HG02571 (cell line): ENCODE data around the gene ATAD3C.
"Not testable (repeated sequence)": the region's sequence is repeated elsewhere in the genome, so short reads cannot be mapped to it uniquely, and the experiment has no call there.

Experiments used
- ATAC-seq: cut with Tn5 transposase; IDR thresholded peaks from one replicate; pipeline ENCODE4 v1.9.1; 2021; ENCODE audit warnings: mild to moderate bottlenecking, moderate library complexity; ENCODE audit not compliant: unreplicated experiment

The ATAD3C gene

DNA sequence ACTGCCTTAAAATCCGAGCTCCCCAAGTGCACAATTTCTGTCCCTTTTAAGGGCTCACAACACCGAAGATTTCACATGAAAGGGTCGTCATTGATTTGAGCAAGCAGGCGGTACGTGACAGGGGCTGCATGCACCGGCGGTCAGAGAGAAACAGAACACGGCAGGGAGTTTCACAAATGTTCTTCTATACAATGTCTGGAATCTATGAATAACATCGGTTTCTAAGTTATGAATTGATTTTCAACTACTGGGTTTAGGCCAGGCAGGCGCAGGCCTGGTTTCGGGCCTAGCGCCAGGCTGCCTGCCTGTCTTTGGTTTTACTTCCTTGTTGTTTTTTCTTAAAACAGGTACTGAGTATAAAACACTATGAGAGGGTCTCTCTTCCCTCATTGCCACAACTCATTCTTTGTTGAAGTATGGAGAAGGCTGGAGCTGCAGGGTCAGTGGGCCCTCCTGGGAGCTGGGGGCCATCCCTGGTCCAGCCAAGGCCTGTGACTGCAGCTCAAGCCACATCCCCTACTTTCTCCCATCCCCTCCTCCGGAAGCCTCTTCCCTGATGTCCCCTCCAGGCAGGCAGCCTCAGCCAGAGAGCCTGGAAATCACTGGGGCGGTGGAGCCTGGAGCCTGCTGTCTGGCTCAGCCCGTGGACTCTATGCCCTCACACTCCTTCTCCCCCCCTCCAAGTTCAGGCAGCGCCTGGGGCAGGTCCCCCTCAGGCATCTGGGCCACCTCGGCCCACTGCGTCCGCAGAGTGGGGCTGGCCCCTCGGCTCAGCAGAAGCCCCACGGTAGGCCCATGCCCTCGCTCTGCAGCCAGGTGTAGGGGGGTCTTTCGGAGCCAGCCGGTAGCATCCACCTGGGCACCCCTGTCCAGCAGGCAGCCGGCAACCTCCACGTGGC lies 30.8 kb upstream of the ATAD3C start:
- ATAC-seq: no peak

DNA sequence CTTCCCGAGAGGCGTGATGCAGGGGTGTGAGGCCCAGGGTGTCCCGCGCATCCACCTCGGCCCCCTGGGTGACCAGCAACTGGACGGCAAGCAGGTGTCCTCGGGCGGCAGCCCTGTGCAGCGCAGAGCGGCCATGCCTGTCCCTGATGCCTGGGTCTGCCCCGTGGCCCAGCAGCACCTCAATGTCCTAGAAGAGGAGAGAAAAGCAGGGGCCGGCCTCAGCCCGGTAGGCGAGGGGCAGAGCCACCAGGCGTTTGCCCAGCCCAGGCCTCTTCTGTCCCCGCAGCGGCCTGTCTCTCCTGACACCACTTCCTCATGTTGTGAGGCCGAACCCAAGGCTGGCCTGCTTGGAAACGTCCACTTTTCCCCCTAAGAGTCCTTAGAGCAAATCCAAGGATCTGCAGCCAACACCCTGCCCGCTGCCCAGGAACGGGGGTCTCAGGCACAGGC lies 30.1 kb upstream of the ATAD3C start:
- no peak for ATAC-seq

DNA sequence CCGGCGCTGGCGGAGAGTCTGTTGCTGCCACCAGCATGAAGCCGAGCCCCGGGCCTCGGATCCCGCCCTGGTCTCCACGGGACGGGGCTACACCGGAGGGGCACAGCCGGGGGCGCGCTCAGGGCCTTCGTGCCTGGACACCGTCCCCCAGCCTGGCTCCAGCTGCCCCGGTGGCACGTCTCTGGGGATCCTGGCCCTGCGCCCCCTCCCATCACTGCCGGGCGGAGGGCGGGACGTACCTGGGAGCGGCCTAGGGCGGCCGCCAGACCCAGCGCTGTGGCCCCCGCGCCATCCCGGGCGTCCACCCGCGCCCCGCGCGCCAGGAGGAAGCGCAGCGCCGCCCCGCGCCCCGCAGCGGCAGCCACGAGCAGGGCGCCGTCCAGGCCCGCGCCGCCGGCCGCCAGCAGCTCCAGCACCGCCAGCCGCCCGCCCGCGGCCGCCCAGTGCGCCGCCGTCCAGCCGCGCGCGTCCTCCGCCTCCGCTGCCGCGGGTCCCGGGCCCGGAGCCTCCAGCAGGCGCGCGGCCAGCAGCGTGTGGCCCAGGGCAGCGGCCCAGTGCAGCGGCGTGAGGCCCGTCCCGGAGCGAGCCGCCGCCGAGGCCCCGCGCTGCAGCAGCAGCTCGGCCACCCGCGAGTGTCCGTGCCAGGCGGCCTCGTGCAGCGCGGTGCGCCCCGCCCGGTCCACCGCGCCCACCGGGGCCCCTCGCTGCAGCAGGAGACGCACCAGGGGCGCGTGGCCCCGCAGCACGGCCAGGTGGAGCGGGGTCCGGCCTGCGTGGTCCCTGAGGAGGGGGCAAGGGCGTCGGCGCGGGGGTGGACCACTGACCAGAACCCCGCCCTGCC lies 29.5 kb upstream of the ATAD3C start:
- ATAC-seq: no peak

DNA sequence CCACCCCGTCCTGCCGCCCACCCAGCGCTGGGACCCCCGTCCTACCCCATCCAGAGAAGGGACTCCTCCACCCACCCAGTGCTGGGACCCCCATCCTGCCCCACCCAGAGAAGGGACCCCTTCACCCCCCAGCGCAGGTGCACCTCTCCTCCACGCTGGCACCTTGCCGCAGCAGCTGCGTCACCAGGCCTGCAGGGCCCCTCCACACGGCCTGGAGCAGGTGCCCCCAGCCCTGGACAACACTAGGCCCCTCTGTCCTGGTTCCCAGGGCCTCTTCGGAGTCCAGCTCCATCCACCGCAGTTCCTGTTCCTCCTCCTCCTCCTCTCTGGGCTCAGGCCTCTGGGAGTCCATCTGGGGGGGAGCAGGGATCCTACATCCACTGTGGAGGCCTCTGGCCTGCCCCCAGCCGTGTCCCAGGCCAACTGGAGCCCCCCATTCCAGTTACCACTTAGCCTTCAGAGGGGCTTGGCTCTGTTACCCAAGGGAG lies 28.8 kb upstream of the ATAD3C start:
- ATAC-seq: no peak

DNA sequence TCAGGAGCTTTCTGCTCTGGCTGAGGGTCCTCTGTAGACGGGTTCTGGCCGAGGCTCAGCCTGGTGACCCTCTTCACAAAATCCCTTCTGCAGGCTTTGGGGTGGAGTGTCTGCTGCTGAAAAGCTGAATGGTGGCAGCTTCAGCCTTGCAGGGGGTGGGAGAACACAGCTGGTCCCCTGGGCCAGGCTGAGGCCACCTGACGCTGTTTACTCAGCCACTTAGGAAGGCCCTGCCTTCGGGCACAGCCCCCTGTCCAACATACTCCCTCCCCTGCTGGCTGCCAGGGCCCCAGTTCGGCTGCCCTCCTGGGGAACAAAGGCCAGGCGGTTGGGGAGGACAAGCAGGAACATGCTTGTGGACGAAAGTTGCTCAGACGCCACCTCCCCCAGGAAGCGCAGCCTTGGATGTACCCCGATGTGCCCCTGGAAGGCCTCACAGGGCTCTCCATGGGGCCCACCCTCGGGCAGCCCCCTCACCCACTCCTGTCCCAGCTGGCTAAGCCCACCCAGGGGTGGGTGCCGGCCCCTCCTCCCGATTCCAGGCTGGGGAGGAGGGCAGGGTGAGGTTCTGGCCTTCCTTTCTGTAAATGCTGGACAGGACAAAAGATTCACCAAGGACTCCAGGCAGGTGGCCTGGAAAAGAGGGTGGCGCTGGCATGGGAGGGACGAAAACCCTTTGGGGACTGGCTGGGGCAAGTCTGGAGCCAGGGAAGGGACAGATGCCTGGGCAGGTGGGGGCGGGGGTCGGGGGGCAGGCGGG lies 28.2 kb upstream of the ATAD3C start, which contains the start of gene ANKRD65:
Gene ANKRD65 (minus strand): TSS at position 130 of the 760 bp plus-strand sequence. CDS start 271 bp downstream, outside the sequence.
- ATAC-seq: no peak

DNA sequence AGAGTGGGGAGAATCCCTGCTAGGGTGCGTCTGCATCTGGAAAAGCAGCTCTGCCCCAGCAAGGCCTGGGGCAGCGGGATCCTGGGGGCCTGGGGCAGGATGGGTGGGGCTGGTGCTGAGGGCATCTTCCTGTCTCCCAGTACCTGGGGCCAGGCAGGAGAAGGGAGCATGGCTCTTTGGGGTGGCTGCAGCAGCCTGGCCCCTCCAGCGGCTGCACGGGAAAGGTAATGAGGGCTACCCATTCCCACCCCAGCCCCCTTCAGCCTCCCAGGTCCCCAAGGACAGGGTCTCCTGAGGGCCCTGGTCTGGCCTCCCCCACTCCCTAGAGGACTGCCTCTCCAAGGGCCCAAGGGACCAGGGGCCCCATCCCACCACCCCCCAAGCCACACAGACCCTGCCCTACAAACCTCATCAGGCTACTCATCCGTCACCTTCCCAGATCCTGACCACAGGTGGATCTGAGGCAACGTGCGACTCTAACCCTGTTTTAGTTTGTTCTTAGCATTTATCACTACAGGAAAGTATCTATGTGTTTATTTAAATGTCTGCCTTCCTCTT lies 27.5 kb upstream of the ATAD3C start:
- ATAC-seq: no peak

DNA sequence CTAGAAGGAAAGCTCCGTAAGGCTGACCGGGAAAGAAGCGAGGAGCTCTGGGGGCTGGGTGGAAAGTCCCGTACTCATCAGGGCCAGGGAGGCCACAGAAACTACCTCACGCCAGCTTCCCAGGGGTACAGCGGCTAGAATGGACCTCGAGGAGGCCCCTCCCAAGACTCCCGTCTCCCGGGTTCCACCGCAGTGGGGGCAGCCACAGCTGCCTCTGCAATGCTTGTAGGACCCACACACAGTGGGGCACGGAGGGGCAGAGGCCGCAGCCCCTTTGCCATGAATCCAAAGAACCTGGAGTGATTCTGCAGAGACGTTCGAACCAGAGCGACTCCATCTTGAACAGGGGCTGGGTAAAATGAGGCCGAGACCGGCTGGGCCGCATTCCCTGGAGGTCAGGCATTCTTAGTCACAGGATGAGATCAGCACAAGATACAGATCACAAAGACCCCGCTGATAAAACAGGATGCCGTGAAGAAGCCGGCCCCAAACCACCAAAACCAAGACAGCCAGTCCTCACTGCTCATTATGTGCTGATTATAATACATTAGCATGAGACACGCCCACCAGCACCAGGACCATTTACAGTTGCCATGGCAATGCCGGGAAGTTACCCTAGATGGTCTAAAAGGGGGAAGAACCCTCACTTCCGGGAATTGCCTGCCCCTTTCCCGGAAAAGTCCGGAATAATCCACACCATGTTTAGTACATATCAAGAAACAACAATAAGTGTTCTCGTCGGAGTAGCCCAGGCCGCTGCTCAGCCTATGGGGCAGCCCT lies 26.8 kb upstream of the ATAD3C start:
- no peak for ATAC-seq

DNA sequence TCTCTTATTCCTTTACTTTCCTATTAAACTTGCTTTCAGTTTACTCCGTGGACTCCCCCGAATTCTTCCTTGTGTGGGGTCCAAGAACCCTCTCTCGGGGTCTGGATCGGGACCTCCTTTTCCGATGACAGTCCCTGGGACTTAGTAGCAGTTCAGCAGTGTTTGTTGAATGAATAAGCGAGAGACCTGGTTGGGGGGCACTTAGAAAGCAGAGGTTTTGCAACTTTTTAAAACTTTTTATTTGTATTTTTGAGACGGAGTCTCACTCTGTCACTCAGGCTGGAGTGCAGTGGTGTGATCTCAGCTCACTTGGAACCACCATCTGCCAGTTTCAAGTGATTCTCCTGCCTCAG lies 26.3 kb upstream of the ATAD3C start:
- no peak for ATAC-seq

DNA sequence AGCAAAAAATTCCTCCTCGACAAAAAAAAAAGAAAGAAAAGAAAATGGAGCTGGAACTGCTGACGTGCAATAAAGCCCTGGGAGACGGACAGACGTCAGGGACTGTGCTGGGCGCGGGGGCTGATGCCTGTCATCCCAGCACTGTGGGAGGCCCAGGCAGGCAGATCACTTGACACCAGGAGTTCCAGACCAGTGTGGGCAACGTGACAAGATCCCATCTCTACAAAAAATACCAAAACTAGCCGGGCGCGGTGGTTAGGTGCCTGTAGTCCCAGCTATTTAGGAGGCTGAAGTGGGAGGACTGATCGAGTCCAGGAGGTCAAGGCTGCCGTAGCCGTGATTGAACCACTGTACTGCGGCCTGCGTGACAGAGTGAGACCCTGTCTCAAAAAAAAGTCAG lies 24.8 kb upstream of the ATAD3C start:
- no peak for ATAC-seq

DNA sequence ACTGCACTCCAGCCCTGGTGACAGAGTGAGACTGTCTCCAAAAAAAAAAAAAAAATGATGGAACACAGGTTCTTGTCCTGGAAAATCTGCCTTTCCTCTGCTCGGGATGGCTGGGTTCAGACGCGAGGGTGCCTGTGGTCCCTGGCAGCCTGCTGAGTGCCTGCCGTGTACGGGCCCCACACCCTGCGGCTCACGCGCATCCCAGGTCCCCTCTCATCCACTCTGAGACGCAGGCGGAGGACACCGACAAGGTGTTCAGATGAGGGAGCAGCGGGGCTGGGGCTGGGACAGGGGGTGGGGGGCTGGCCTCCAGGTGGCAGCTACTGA lies 24.1 kb upstream of the ATAD3C start:
- ATAC-seq: no peak

DNA sequence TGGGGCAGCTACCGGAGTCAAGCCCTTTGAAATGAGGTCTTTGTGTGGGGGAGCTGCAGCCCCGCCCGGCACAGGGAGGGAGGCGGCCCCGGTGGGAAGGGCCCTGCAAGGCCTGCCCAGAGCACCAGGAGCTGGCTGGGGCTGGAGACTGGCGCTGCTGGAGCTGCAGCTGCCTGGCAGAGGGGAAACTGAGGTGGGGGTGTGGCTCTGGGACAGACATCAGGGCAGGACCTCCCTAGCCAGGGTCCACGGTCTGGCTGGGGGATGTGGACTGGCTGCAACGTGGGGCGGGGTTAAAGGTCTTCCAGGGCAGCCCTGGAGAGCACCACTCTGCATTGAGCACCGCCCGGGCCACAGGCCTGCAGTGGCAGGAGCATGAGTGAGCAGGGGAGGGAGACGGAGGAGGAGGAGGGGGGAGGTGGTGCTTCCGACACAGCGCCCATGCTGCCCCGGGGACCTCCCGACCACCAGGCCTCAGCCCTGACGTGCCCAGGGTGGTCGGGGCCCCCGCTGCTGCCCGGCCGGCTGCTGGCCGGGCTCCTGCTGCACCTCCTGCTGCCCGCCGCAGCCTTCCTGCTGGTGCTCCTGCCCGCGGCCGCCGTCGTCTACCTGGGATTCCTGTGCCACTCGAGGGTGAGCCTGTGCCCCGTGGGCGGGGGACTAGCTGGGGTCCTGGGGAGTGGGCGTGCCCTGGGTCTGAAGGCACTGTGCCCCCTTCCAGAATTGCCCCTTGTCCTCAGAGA lies 23.6 kb upstream of the ATAD3C start:
- no peak for ATAC-seq

DNA sequence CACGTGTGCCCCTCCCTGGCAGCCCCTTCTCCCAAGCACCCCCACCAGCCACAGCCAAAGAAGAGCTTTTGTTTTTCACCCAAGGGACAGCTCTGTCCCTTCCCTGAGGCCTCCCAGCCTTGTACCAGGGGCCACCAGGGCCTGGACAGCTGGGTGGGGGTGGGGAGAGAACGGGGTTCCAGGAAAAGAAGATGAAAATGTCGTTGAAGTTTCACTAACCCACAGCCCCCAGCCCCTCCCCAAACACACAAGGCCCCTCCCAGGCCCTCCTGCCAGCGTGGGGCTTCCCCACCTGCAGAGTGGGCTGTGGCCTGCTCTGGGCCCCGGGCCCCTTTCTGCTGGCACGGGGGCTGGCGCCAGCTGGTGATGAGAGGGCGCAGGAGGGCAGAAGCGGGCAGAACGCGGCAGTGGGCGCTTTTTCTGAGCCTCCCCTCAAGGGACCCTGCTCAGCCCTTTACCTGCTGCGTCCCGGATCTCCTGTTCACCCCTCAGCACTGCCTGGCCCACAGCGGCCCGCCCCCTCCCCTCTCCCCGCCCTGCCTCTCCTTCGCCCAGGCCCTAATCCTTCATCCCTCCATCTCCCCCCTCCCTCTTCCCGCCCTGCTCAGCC lies 22.9 kb upstream of the ATAD3C start:
- no peak for ATAC-seq

DNA sequence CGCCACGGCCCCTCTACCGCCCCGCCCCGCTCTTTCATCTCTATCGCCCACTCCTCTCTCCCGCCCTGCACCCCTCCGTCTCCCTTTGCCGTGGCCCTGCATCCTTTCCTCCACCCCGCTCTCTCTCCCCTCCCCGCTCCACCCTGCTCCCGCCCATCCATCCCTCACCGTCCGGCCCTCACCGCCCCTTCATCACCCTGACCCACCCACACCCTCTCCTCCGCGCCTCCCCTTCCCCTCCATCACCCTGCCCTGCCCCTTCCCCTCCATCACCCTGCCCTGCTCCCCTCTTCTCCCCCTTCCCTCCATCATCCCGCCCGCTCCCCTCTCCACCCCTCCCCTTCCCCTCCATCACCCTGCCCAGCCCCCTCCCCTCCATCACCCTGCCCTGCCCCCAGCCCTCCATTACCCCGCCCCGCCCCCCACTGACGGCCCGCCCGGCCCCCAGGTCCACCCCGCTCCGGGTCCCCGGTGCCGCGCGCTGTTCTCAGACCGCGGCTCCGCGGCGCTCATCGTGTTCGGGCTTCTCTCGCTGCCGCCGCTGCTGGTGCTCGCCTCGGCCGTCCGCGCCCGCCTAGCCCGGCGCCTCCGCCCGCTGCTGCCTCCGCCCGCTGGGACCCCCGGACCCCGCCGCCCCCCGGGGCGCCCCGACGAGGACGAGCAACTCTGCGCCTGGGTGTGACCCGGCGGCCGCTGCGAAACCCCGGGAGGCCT lies 22.2 kb upstream of the ATAD3C start:
- ATAC-seq: no peak

DNA sequence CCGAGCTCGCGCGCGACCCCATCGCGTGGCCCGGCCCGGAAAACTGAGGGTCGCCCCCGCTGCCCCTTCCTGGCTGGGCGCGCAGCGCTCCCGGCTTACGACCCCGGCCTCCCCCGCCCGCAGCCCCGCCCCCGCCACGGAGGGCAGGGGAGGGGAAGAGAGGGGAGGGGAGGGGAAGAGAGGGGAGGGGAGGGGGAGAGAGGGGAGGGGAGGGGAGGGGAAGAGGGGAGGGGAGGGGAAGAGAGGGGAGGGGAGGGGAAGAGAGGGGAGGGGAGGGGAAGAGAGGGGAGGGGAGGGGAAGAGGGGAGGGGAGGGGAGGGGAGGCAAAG lies 21.7 kb upstream of the ATAD3C start:
- ATAC-seq: no peak

DNA sequence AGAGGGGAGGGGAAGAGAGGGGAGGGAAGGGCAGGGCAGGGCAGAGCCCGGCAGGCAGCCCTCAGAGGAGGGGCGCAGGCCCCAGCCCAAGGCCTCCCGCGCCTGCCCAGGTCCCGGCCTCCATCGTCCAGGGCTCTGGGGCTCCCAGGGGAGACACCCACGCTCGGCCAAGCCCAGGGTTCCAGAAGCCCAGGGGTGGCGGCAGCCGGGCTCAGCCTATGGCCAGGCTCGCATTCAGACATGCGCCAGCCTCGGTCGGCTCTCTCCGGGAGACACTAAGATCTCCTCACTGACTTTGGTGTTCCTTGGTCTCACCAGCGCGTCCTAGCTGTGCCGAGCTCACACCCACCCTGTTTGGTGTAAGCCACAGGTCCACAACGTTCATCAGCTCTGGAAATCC lies 21.3 kb upstream of the ATAD3C start:
- ATAC-seq: no peak

DNA sequence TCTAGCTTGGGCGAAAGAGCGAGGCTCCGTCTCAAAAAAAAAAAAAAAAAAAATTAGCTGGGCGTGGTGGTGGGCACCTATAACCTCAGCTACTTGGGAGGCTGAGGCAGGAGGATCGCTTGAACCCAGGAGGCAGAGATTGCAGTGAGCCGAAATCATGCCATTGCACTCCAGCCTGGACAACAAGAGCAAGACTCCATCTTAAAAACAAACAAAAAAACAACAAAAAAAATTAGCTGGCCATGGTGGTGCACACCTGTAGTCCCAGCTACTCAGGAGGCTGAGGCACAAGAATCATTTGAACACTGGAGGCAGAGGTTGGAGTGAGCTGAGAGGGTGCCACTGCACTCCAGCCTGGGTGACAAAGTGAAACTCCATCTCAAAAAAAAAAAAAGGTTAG lies 20.5 kb upstream of the ATAD3C start:
- not testable (repeated sequence) for ATAC-seq

DNA sequence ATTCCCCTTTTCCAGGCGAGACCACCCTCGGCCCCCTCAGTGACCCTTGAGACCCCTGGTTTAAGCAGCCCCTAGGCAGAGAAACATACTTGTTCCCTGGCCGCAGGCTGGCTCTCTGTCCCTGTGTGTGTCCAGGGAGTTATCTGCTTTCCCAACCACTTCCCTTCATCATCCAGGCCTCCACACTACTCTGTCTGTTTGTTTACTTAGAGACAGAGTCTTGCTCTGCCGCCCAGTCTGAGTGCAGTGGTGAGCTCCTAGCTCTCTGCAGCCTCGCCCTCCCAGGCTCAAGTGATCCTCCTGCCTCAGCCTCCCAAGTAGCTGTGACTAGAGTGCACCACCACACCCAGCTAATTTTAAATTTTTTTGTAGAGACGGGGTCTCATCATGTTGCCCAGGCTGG lies 19.8 kb upstream of the ATAD3C start:
- no peak for ATAC-seq
